T-cell (primary cell): ENCODE results near the gene COL6A3. TPM values are rescaled to one million over a fixed set of nuclear protein-coding genes. Genes with fewer than 3 reads are reported as not detected.
"Not testable (repeated sequence)": the region's sequence is repeated elsewhere in the genome, so short reads cannot be mapped to it uniquely, and the experiment has no call there.

ENCODE experiments used
- ATAC-seq, 4 experiments: fragments of 200-7000 bp in 3 of 4; fragments of 150-1000 bp in 1 of 4; cut with Tn5 transposase; replicated peaks in 1 of 4; 1 replicate in 3 of 4; 2 replicates in 1 of 4; pipeline ENCODE4 v1.10.0; 2021; ENCODE audit warnings: moderate library complexity in 3 of 4, mild to moderate bottlenecking in 2 of 4, moderate number of reproducible peaks in 1 of 4
- CTCF ChIA-PET, 2 donors: fragments of 300-600 bp; sonication (Branson Sonifier 250); formaldehyde crosslinking; loops; one replicate each; lab custom pipeline; 2022; ENCODE audit warnings: antibody characterized with exemption in 2 of 2; lab: Charles Lee
- POLR2A ChIA-PET, 2 donors: fragments of 300-600 bp; sonication (Branson Sonifier 250); formaldehyde crosslinking; loops; one replicate each; lab custom pipeline; 2022; ENCODE audit warnings: antibody characterized with exemption in 2 of 2; lab: Charles Lee
- DNase-seq, 35 experiments: peaks; one replicate each; pipeline versions ENCODE4 v3.0.0 to v3.0.0-alpha.2; 2013 to 2023
- H3K27ac ChIP-seq: one replicate; pipeline ENCODE4 v1.5.1; 2013; ENCODE audit warnings: low read length
- H3K27me3 ChIP-seq, 2 experiments: replicated peaks in 1 of 2; 1 replicate in 1 of 2; 2 replicates in 1 of 2; pipeline versions ENCODE4 v1.6.1 to v1.7.0; 2013; ENCODE audit warnings: low read length in 1 of 2, mixed read lengths in 1 of 2; ENCODE audit not compliant: control insufficient read depth in 2 of 2, insufficient read depth in 2 of 2; ENCODE audit errors: extremely low read depth in 1 of 2
- H3K36me3 ChIP-seq, 2 donors: 1 replicate in 1 of 2; 2 replicates in 1 of 2; pipeline versions ENCODE4 v1.6.1 to v1.7.0; 2013; ENCODE audit warnings: low read length in 1 of 2; ENCODE audit not compliant: control insufficient read depth in 2 of 2, insufficient read depth in 1 of 2; ENCODE audit errors: extremely low read depth in 1 of 2
- H3K4me1 ChIP-seq, 2 experiments: 1 replicate in 1 of 2; 2 replicates in 1 of 2; pipeline versions ENCODE4 v1.6.1 to v1.7.0; 2013; ENCODE audit warnings: low read length in 2 of 2, mixed read lengths in 1 of 2; ENCODE audit not compliant: insufficient read depth in 2 of 2, control insufficient read depth in 1 of 2; ENCODE audit errors: extremely low read depth in 1 of 2
- H3K4me3 ChIP-seq, 2 donors: 1 replicate in 1 of 2; 2 replicates in 1 of 2; pipeline versions ENCODE4 v1.5.1 to v1.7.0; 2013; ENCODE audit warnings: mild to moderate bottlenecking in 2 of 2, low read length in 1 of 2, moderate library complexity in 1 of 2; ENCODE audit not compliant: control insufficient read depth in 1 of 2; ENCODE audit errors: extremely low read depth in 1 of 2
- H3K9me3 ChIP-seq: 2 replicates; pipeline ENCODE4 v1.7.0; 2013
- H3K27ac Mint-ChIP-seq, 2 donors: one replicate each; pipeline ENCODE4 v1.8.0; 2020 to 2021; ENCODE audit warnings: mild to moderate bottlenecking in 2 of 2, mixed read lengths in 2 of 2
- H3K27me3 Mint-ChIP-seq, 2 donors: one replicate each; pipeline ENCODE4 v1.8.0; 2021 to 2022; ENCODE audit warnings: mixed read lengths in 2 of 2
- H3K36me3 Mint-ChIP-seq: one replicate; pipeline ENCODE4 v1.8.0; 2021; ENCODE audit warnings: mixed read lengths
- H3K4me1 Mint-ChIP-seq, 3 donors: one replicate each; pipeline ENCODE4 v1.8.0; 2020 to 2022; ENCODE audit warnings: mixed read lengths in 3 of 3, mild to moderate bottlenecking in 1 of 3
- H3K4me3 Mint-ChIP-seq, 3 donors: one replicate each; pipeline ENCODE4 v1.8.0; 2020 to 2022; ENCODE audit warnings: mild to moderate bottlenecking in 3 of 3, mixed read lengths in 3 of 3, moderate library complexity in 3 of 3
- H3K9me3 Mint-ChIP-seq, 3 donors: one replicate each; pipeline ENCODE4 v1.8.0; 2020 to 2022; ENCODE audit warnings: mixed read lengths in 3 of 3
- WGBS: methylation state at CpG from one replicate; pipeline ENCODE4 v1.1.5; 2013; ENCODE audit warnings: missing lambda C conversion rate; ENCODE audit not compliant: insufficient coverage; 5-methylcytosine and 5-hydroxymethylcytosine counted together
- total RNA-seq, 35 experiments: library from RNA in 6 of 35; stranded (reverse) in 6 of 35; fragments of 120-200 nt in 1 of 35; gene quantifications; one replicate each; pipeline versions ENCODE4 v1.2.1 to v1.2.4 and lab custom pipeline; 2013 to 2026

The COL6A3 gene
- total RNA-seq, 5 donors from 2014 or later (not counting 1 experiment from before 2014, with no cell fraction given) = 1.5 to 2.9 (median 2.5) TPM

DNA sequence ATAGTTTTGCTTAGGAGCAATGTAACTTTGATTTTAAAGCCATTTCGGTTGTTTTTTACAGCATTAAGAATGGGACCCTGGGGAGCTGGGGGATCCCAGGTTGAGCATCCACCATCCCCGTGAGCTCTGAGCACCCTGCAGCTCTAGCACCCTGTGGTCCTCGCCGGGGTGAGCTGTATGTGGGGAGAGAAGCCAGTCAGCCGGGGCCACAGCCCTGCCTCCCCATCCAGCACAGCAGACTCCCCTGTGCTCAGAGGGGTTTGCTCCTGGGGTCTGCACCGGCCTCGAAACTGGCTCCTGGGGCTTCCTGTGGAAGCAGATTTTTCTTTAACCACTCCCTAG is 1.3 kb downstream of the COL6A3 start:
- H3K27me3 Mint-ChIP-seq = peaks cover 0 to 4% of the 10 kb centered on the region in 2 donors
- Histone ChIP-seq H3K27me3 (peaks cover 0 to 11% of the 10 kb centered on the region in 2 experiments), H3K4me3 (no peak overlapping the region), H3K27ac (no peak overlapping the region), H3K9me3 (no peaks in the 10 kb centered on the region), H3K36me3 (peaks cover 0 to 2% of the 10 kb centered on the region in 2 donors), H3K4me1 (no peaks in the 10 kb centered on the region)
- ATAC-seq = no peak
- CTCF ChIA-PET = no interaction called here
- no peaks in the 10 kb centered on the region for H3K36me3 Mint-ChIP-seq
- POLR2A ChIA-PET = no interaction called here
- 85% methylated on average over 3 of the region's 7 CpGs for WGBS
- H3K4me1 Mint-ChIP-seq = no peaks in the 10 kb centered on the region
- H3K4me3 Mint-ChIP-seq = no peak overlapping the region
- H3K27ac Mint-ChIP-seq = no peak overlapping the region
- no peaks in the 10 kb centered on the region for H3K9me3 Mint-ChIP-seq
- DNase-seq = no peak

DNA sequence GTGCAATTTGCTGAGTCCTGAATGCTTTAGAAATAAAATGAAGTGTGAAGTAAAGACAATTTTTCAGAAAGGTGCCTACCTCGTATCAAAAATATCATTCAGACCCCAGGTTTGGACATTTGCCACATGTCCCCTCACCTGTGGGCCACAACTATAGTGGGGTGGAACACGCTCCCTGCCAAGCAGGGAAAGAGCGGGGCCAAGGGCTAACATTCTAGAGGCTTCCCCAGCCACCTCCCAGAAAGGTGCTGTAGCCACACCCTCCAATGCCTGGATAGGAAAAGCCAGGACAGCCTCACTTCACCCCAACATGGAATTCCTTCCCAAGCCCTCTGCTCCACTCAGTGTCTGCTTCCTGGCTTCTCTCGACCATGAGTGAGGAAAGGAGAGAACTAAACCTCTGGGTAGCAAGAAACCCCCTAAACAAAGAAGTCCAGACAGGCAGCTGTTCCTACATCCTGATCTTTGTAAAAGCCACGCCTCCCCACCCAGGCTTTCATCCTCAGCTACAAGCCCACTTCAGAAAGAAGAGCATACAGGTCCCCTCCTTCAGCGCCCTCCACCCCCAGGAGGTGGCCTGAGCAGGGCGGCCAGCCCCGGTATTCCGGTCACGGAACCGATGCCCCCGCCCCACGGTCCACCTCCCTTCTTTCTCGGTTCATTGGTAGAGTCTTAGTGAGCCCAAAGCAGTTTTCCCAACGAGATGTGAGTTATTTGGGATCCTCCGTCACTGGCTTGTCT is 2.1 kb downstream of the COL6A3 start:
- Mint-ChIP-seq H3K27me3 (peaks cover 0 to 4% of the 10 kb centered on the region in 2 donors), H3K4me3 (no peak overlapping the region), H3K27ac (no peak overlapping the region), H3K36me3 (no peaks in the 10 kb centered on the region), H3K4me1 (no peaks in the 10 kb centered on the region), H3K9me3 (no peaks in the 10 kb centered on the region)
- POLR2A ChIA-PET = no interaction called here
- no peaks in the 10 kb centered on the region for H3K36me3 ChIP-seq
- peaks cover 0 to 11% of the 10 kb centered on the region in 2 experiments for H3K27me3 ChIP-seq
- H3K4me1 ChIP-seq = no peaks in the 10 kb centered on the region
- H3K27ac ChIP-seq = no peak overlapping the region
- no peak for ATAC-seq
- DNase-seq = no peak
- CTCF ChIA-PET = interaction anchor here in 1 of 2 donors (2.0 kb wide), 1 partner anchor 10 kb away, joined by 7 read pairs; no protein-coding TSS in a partner anchor
- H3K4me3 ChIP-seq = no peak overlapping the region
- H3K9me3 ChIP-seq = no peaks in the 10 kb centered on the region
- 86% methylated on average over 11 of the region's 16 CpGs for WGBS

DNA sequence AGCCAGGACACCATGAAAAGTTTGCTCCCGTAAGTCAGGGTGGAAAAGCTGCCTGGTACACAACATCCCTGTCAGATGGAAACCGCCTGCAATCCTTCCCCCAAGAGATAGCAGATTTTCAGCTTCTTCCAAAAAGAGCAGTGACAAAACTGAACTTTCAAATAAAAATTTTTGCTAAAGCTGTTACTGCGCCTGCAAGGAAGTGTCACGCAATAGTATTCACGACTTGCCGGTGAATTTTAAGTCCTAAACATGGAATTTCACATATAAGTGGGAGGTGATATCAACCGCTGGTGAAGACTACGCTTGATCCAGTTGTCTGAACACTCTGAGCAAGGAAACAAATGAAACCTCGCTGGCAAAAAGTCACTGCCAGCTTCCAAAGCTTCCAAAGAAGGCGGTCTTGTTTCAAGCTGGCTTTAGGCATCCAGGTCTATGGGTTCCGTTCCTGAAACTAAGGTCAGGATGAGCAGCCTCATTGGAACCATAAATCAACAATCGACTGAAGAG is 2.8 kb downstream of the COL6A3 start:
- peaks cover 0 to 4% of the 10 kb centered on the region in 2 donors for H3K27me3 Mint-ChIP-seq
- no peaks in the 10 kb centered on the region for H3K4me1 Mint-ChIP-seq
- no peaks in the 10 kb centered on the region for H3K9me3 Mint-ChIP-seq
- H3K27ac ChIP-seq = no peak overlapping the region
- ChIA-PET POLR2A (no interaction called here), CTCF (interaction anchor here in 1 of 2 donors (0.6 to 2.0 kb wide), 3 partner anchors 10 to 381 kb away, joined by 3 to 7 read pairs (median 4); no protein-coding TSS in a partner anchor)
- DNase-seq (no peak), ATAC-seq (no peak)
- no peak overlapping the region for H3K4me3 ChIP-seq
- no peaks in the 10 kb centered on the region for H3K36me3 Mint-ChIP-seq
- WGBS = 89% methylated on average over 11 of the region's 12 CpGs
- no peak overlapping the region for H3K4me3 Mint-ChIP-seq
- peaks cover 0 to 11% of the 10 kb centered on the region in 2 experiments for H3K27me3 ChIP-seq
- H3K36me3 ChIP-seq = no peaks in the 10 kb centered on the region
- H3K9me3 ChIP-seq = no peaks in the 10 kb centered on the region
- H3K27ac Mint-ChIP-seq = no peak overlapping the region
- no peaks in the 10 kb centered on the region for H3K4me1 ChIP-seq

DNA sequence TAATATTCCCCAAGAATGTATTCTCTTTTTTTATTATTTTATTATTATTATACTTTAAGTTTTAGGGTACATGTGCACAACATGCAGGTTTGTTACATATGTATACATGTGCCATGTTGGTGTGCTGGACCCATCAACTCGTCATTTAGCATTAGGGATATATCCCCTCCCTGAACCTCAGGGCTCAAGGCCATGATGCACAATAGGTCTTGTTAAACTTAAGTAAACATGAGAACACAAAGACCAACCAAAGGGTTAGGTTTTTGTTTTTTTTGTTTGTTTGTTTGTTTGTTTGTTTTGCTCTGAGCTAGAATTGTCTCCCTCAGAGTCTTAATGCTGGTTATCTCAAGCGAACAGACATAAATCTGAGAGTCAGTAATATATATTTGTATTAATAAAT is 4.7 kb downstream of the COL6A3 start:
- POLR2A ChIA-PET, H3K4me1 ChIP-seq, H3K9me3 Mint-ChIP-seq, H3K27ac Mint-ChIP-seq, ATAC-seq, DNase-seq, H3K27me3 Mint-ChIP-seq, H3K36me3 ChIP-seq, H3K9me3 ChIP-seq, H3K4me3 ChIP-seq, H3K4me3 Mint-ChIP-seq, CTCF ChIA-PET, H3K36me3 Mint-ChIP-seq, H3K4me1 Mint-ChIP-seq, H3K27ac ChIP-seq: not testable (repeated sequence)
- H3K27me3 ChIP-seq = peaks cover 0 to 11% of the 10 kb centered on the region in 2 experiments
- no CpG with 5 or more reads among the region's 2 CpGs for WGBS

DNA sequence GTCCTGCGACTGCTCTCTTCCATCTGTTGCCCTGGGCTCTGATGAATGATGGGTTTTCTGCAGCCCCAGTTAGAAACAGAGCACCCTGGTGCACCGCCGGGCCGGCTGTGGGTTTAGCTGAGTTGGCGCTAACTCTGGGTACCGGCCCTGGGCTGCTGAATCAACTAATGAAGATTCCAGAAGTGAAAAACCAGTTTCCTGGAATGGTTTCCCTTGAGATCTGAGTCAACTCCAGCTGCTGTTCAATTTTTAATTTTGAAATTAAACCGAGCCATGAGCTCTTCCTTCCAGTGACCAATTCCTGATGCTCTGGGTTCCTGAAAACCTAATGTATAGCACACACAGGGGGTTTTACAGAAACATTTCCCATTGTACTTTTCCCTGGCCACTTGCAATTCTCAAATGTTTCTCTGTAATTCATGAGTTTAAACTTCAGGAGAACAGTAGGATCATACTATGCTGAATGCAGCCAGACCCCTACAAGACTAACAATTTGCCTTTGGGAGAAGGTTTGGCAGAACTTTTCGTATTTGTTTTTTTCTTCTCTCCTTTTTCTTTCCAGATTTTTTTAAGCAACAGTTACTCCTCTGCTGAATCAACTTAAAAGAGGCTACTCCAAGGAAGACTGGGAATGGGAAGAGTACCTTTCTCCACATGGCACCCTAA is 5.5 kb downstream of the COL6A3 start:
- Mint-ChIP-seq H3K9me3 (no peaks in the 10 kb centered on the region), H3K27me3 (peaks cover 0 to 4% of the 10 kb centered on the region in 2 donors), H3K4me3 (no peak overlapping the region), H3K36me3 (no peaks in the 10 kb centered on the region), H3K4me1 (no peaks in the 10 kb centered on the region), H3K27ac (no peak overlapping the region)
- no peaks in the 10 kb centered on the region for H3K9me3 ChIP-seq
- H3K4me3 ChIP-seq = no peak overlapping the region
- 95% methylated on average over 7 of the region's 8 CpGs for WGBS
- POLR2A ChIA-PET = no interaction called here
- no peaks in the 10 kb centered on the region for H3K4me1 ChIP-seq
- ATAC-seq (no peak), DNase-seq (no peak)
- no peaks in the 10 kb centered on the region for H3K36me3 ChIP-seq
- H3K27ac ChIP-seq = no peak overlapping the region
- CTCF ChIA-PET = interaction anchor here in 1 of 2 donors (0.7 kb wide), 1 partner anchor 10 kb away, joined by 3 read pairs; no protein-coding TSS in a partner anchor
- H3K27me3 ChIP-seq = peaks cover 0 to 11% of the 10 kb centered on the region in 2 experiments

DNA sequence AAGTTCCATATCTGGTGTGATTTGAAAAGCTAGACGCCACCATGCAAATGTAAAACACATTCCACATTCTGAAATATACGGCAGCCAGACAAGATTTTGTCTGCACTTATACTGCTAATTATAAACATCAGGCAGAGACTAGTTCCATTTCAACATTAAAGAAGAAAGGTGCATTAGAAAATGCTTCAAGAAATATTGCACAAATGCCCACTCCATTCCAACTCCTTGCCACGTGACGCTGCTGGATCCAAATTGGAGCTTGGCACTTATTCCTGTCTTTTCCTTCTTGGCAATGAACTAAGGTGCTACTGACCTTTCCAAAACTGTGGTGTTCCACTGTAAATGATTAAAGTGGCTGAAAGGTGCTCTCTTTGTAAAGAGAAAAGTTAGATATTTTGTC is 6.3 kb downstream of the COL6A3 start:
- H3K27ac ChIP-seq = no peak overlapping the region
- no peaks in the 10 kb centered on the region for H3K9me3 ChIP-seq
- peaks cover 0 to 6% of the 10 kb centered on the region in 2 experiments for H3K27me3 ChIP-seq
- POLR2A ChIA-PET = no interaction called here
- no peaks in the 10 kb centered on the region for H3K36me3 ChIP-seq
- DNase-seq (no peak), ATAC-seq (no peak)
- H3K4me1 Mint-ChIP-seq = no peaks in the 10 kb centered on the region
- no peaks in the 10 kb centered on the region for H3K36me3 Mint-ChIP-seq
- CTCF ChIA-PET = no interaction called here
- no peak overlapping the region for H3K4me3 Mint-ChIP-seq
- 100% methylated on average over 2 of the region's 4 CpGs for WGBS
- no peaks in the 10 kb centered on the region for H3K4me1 ChIP-seq
- no peak overlapping the region for H3K4me3 ChIP-seq
- H3K9me3 Mint-ChIP-seq = no peaks in the 10 kb centered on the region
- peaks cover 0 to 4% of the 10 kb centered on the region in 2 donors for H3K27me3 Mint-ChIP-seq
- no peak overlapping the region for H3K27ac Mint-ChIP-seq
